K562 (cell line): ENCODE data around the gene MAP3K12. TPM values are rescaled to one million over a fixed set of nuclear protein-coding genes. Genes with fewer than 3 reads are reported as not detected.

Source experiments
- MEF2D ChIP-seq: conservative IDR thresholded peaks from 2 replicates; pipeline ENCODE4 v1.6.1; 2016; ENCODE audit warnings: low read depth, missing genetic modification characterization, missing compliant biosample characterization
- POLR2AphosphoS5 ChIP-seq: IDR thresholded peaks from 2 replicates; pipeline ENCODE4 v1.6.1; 2011; ENCODE audit warnings: mild to moderate bottlenecking, low read depth, low read length, moderate library complexity; ENCODE audit not compliant: control insufficient read depth, insufficient read depth
- RAD21 ChIP-seq, 2 experiments: fragments of 250-450 bp in 1 of 2; fragments of 450-650 bp in 1 of 2; sonication (Bioruptor Pico) in 1 of 2; formaldehyde crosslinking in 1 of 2; IDR thresholded peaks in 1 of 2; conservative IDR thresholded peaks in 1 of 2; 2 replicates each; pipeline versions ENCODE4 v1.4.0 to v1.8.0; 2020 to 2022; ENCODE audit warnings: mild to moderate bottlenecking in 2 of 2, moderate library complexity in 1 of 2
- SIN3A ChIP-seq, 2 experiments: fragments of 150-350 bp in 1 of 2; IDR thresholded peaks; 2 replicates each; pipeline ENCODE4 v1.6.1; 2011 to 2016; ENCODE audit warnings: borderline replicate concordance in 2 of 2, low read depth in 2 of 2, low read length in 2 of 2, mild to moderate bottlenecking in 2 of 2, moderate library complexity in 2 of 2; ENCODE audit not compliant: control insufficient read depth in 1 of 2
- TAF15 ChIP-seq: fragments of 200-400 bp; formaldehyde crosslinking; IDR thresholded peaks from 2 replicates; pipeline ENCODE4 v1.6.1; 2017; ENCODE audit warnings: mild to moderate bottlenecking, low read depth, low read length, moderate library complexity
- TRIM24 ChIP-seq, 2 experiments: fragments of 450-650 bp; IDR thresholded peaks; 2 replicates each; pipeline ENCODE4 v1.6.1; 2016
- ZC3H4 ChIP-seq: sonication (generic); formaldehyde crosslinking; IDR thresholded peaks from 2 replicates; pipeline ENCODE4 v1.9.0; 2021; ENCODE audit warnings: missing genetic modification reagents, borderline replicate concordance
- ZZZ3 ChIP-seq: fragments of 450-650 bp; IDR thresholded peaks from 2 replicates; pipeline ENCODE4 v1.6.1; 2016; ENCODE audit warnings: antibody characterized with exemption, mild to moderate bottlenecking, moderate library complexity
- polyA plus RNA-seq, 8 experiments: library from polyadenylated mRNA; depleted of rRNA in 4 of 8; stranded (reverse) in 5 of 8; unstranded in 3 of 8; fragments of >200 nt; fragmentation: Nextera tagmentation in 2 of 8; fragmentation: Illumina TruSeq in 1 of 8; extraction: Ambion mirVana in 2 of 8; extraction: Trizol in 1 of 8; gene quantifications; 2 replicates each; pipeline versions ENCODE4 v1.2.1 to v1.2.3, GENCODE V29; 2011 to 2014; ENCODE audit warnings: inconsistent platforms in 1 of 8, missing spikeins in 1 of 8
- total RNA-seq, 7 experiments: library from RNA; depleted of rRNA in 6 of 7; stranded (reverse); fragments of >200 nt in 6 of 7; fragmentation: Illumina TruSeq in 2 of 7; extraction: Trizol in 2 of 7; gene quantifications; 2 replicates each; pipeline versions ENCODE4 v1.2.1 to v1.2.3, GENCODE V29; 2011 to 2021; ENCODE audit warnings: low replicate concordance in 1 of 7
- TF ChIP-seq, protein P1 (sequence below), 2 experiments: IDR thresholded peaks in 1 of 2; conservative IDR thresholded peaks in 1 of 2; 2 replicates each; pipeline ENCODE4 v1.6.1; 2016; ENCODE audit warnings: low read depth in 2 of 2, mild to moderate bottlenecking in 1 of 2, missing compliant biosample characterization in 1 of 2, missing genetic modification characterization in 1 of 2, moderate library complexity in 1 of 2
- TF ChIP-seq, protein P2 (sequence below): fragments of 450-650 bp; formaldehyde crosslinking; IDR thresholded peaks from 2 replicates; pipeline ENCODE4 v1.4.0; 2022; ENCODE audit warnings: missing genetic modification characterization
- TF ChIP-seq, protein P3 (sequence below), 2 experiments: fragments of 450-650 bp in 1 of 2; IDR thresholded peaks; 2 replicates each; pipeline ENCODE4 v1.6.1; 2011 to 2017; ENCODE audit warnings: low read depth in 2 of 2, antibody characterized with exemption in 1 of 2, borderline replicate concordance in 1 of 2, low read length in 1 of 2, mild to moderate bottlenecking in 1 of 2, mixed read lengths in 1 of 2; ENCODE audit not compliant: control insufficient read depth in 1 of 2

MAP3K12 gene
- total and polyA plus RNA-seq, 9 of the 15 experiments (the other 6 are each of a cell fraction or from before 2014, with no cell fraction given): 0.10 to 2.4 (median 1.6) TPM

GRCh38 chr12:53452159-53453077 lies 46.8 kb downstream of the MAP3K12 start (continued):
- peak; percentile 62; the same call in 1 of the 2 replicates for TF ChIP-seq POLR2AphosphoS5
- peak; percentile 84 for TF ChIP-seq ZC3H4 (CRISPR knock-in tag)
- TF ChIP-seq, protein P1, sequence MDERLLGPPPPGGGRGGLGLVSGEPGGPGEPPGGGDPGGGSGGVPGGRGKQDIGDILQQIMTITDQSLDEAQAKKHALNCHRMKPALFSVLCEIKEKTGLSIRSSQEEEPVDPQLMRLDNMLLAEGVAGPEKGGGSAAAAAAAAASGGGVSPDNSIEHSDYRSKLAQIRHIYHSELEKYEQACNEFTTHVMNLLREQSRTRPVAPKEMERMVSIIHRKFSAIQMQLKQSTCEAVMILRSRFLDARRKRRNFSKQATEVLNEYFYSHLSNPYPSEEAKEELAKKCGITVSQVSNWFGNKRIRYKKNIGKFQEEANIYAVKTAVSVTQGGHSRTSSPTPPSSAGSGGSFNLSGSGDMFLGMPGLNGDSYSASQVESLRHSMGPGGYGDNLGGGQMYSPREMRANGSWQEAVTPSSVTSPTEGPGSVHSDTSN (CRISPR knock-in tag; IDR thresholded peaks at IDR 0.05; ENCODE audit: low read depth): peak; percentile 15; the same call in 1 of the 2 replicates
- TF ChIP-seq, protein P1 (tag; conservative IDR thresholded peaks at IDR 0.05; ENCODE audit: low read depth): no peak
- no peak for TF ChIP-seq TAF15
- TF ChIP-seq, protein P2, sequence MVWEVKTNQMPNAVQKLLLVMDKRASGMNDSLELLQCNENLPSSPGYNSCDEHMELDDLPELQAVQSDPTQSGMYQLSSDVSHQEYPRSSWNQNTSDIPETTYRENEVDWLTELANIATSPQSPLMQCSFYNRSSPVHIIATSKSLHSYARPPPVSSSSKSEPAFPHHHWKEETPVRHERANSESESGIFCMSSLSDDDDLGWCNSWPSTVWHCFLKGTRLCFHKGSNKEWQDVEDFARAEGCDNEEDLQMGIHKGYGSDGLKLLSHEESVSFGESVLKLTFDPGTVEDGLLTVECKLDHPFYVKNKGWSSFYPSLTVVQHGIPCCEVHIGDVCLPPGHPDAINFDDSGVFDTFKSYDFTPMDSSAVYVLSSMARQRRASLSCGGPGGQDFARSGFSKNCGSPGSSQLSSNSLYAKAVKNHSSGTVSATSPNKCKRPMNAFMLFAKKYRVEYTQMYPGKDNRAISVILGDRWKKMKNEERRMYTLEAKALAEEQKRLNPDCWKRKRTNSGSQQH (CRISPR knock-in tag): peak; percentile 9; the same call in 1 of the 2 replicates
- TF ChIP-seq TRIM24 (IDR thresholded peaks at IDR 0.05): peak in 1 of 2 experiments; percentile 47; a peak in 2 of 4 replicates
- no peak for TF ChIP-seq MEF2D (tag)
- TF ChIP-seq RAD21 (CRISPR knock-in tag; conservative IDR thresholded peaks at IDR 0.05 in 1 of 2, IDR thresholded peaks at IDR 0.05 in 1 of 2): peak in 1 of 2 experiments; percentile 16; a peak in 2 of 4 replicates
- TF ChIP-seq ZZZ3: peak; percentile 94
- TF ChIP-seq, protein P3, sequence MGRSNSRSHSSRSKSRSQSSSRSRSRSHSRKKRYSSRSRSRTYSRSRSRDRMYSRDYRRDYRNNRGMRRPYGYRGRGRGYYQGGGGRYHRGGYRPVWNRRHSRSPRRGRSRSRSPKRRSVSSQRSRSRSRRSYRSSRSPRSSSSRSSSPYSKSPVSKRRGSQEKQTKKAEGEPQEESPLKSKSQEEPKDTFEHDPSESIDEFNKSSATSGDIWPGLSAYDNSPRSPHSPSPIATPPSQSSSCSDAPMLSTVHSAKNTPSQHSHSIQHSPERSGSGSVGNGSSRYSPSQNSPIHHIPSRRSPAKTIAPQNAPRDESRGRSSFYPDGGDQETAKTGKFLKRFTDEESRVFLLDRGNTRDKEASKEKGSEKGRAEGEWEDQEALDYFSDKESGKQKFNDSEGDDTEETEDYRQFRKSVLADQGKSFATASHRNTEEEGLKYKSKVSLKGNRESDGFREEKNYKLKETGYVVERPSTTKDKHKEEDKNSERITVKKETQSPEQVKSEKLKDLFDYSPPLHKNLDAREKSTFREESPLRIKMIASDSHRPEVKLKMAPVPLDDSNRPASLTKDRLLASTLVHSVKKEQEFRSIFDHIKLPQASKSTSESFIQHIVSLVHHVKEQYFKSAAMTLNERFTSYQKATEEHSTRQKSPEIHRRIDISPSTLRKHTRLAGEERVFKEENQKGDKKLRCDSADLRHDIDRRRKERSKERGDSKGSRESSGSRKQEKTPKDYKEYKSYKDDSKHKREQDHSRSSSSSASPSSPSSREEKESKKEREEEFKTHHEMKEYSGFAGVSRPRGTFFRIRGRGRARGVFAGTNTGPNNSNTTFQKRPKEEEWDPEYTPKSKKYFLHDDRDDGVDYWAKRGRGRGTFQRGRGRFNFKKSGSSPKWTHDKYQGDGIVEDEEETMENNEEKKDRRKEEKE (IDR thresholded peaks at IDR 0.05; ENCODE audit: borderline replicate concordance in 1 of 2, control insufficient read depth in 1 of 2, low read depth in 2 of 2, low read length in 1 of 2): no peak
- TF ChIP-seq SIN3A (IDR thresholded peaks at IDR 0.05; ENCODE audit: borderline replicate concordance in 2 of 2, control insufficient read depth in 1 of 2, low read depth in 2 of 2, low read length in 2 of 2): peak in 1 of 2 experiments; percentile 21; a peak in 1 of 4 replicates
